ENCODE measurements around the gene ZNF526. TPM values are rescaled to one million over a fixed set of nuclear protein-coding genes. Genes with fewer than 3 reads are reported as not detected.

The ZNF526 gene
- total RNA-seq, 1 experiment from 2014 or later, result 19.4 TPM

- Mint-ChIP-seq H3K27me3 (ENCODE audit: insufficient read depth, unreplicated experiment) (no peaks in the 10 kb centered on the region), H3K4me3 (ENCODE audit: unreplicated experiment) (peak overlapping the region; percentile 87), H3K27ac (ENCODE audit: unreplicated experiment) (peak overlapping the region; percentile 77), H3K4me1 (ENCODE audit: low read depth, unreplicated experiment) (peaks cover 22% of the 10 kb centered on the region), H3K9me3 (ENCODE audit: unreplicated experiment) (no peaks in the 10 kb centered on the region), H3K36me3 (ENCODE audit: insufficient read depth, unreplicated experiment) (peaks cover 73% of the 10 kb centered on the region)
- Histone ChIP-seq H3K27me3 (replicated peaks; ENCODE audit: control insufficient read depth, insufficient read depth, low read length) (no peaks in the 10 kb centered on the region), H3K4me3 (ENCODE audit: low read depth, low read length) (no peak overlapping the region), H3K4me1 (peaks cover 26% of the 10 kb centered on the region), H3K36me3 (ENCODE audit: control insufficient read depth, insufficient read depth, low read length) (peaks cover 5% of the 10 kb centered on the region), H3K9me3 (no peaks in the 10 kb centered on the region)
- no peak for DNase-seq
- ChIA-PET POLR2A (interaction anchor here (1.5 kb wide), 1 partner anchor 8 kb away, joined by 6 read pairs; no protein-coding TSS in a partner anchor), CTCF (no interaction called here)
- no peak for TF ChIP-seq CTCF (IDR thresholded peaks at IDR 0.05; ENCODE audit: insufficient read depth in 1 of 2, low read depth in 1 of 2, low read length in 1 of 2, severe bottlenecking in 1 of 2, unreplicated experiment in 1 of 2)
- intact Hi-C loops (cut with micrococcal nuclease; ENCODE audit: unreplicated experiment), result no loop called here
- no TSS peak for BruUV-seq (replicated peaks)
These were observed 30.8 kb downstream of the ZNF526 start for GRCh38 chr19:42250666-42251531.

GRCh38 chr19:42251572-42252358 lies 31.7 kb downstream of the ZNF526 start:
- peaks cover 67% of the 10 kb centered on the region for H3K36me3 Mint-ChIP-seq (ENCODE audit: insufficient read depth, unreplicated experiment)
- no TSS peak for BruUV-seq (replicated peaks)
- H3K4me1 ChIP-seq, result peaks cover 26% of the 10 kb centered on the region
- no peak for DNase-seq
- H3K27me3 Mint-ChIP-seq (ENCODE audit: insufficient read depth, unreplicated experiment), result no peaks in the 10 kb centered on the region
- no peaks in the 10 kb centered on the region for H3K9me3 Mint-ChIP-seq (ENCODE audit: unreplicated experiment)
- peaks cover 5% of the 10 kb centered on the region for H3K36me3 ChIP-seq (ENCODE audit: control insufficient read depth, insufficient read depth, low read length)
- no peak overlapping the region for H3K4me3 ChIP-seq (ENCODE audit: low read depth, low read length)
- no peaks in the 10 kb centered on the region for H3K9me3 ChIP-seq
- H3K27me3 ChIP-seq (replicated peaks; ENCODE audit: control insufficient read depth, insufficient read depth, low read length), result no peaks in the 10 kb centered on the region
- H3K4me1 Mint-ChIP-seq (ENCODE audit: low read depth, unreplicated experiment), result peaks cover 24% of the 10 kb centered on the region
- intact Hi-C loops (cut with micrococcal nuclease; ENCODE audit: unreplicated experiment), result no loop called here
- H3K27ac Mint-ChIP-seq (ENCODE audit: unreplicated experiment), result peak overlapping the region; percentile 77
- TF ChIP-seq CTCF (IDR thresholded peaks at IDR 0.05; ENCODE audit: insufficient read depth in 1 of 2, low read depth in 1 of 2, low read length in 1 of 2, severe bottlenecking in 1 of 2, unreplicated experiment in 1 of 2), result no peak
- peak overlapping the region; percentile 87 for H3K4me3 Mint-ChIP-seq (ENCODE audit: unreplicated experiment)
- POLR2A ChIA-PET, result interaction anchor here (1.5 kb wide), 1 partner anchor 8 kb away, joined by 6 read pairs; no protein-coding TSS in a partner anchor
- CTCF ChIA-PET, result no interaction called here
